ENCODE data around the gene DDX17.

The DDX17 gene

DNA sequence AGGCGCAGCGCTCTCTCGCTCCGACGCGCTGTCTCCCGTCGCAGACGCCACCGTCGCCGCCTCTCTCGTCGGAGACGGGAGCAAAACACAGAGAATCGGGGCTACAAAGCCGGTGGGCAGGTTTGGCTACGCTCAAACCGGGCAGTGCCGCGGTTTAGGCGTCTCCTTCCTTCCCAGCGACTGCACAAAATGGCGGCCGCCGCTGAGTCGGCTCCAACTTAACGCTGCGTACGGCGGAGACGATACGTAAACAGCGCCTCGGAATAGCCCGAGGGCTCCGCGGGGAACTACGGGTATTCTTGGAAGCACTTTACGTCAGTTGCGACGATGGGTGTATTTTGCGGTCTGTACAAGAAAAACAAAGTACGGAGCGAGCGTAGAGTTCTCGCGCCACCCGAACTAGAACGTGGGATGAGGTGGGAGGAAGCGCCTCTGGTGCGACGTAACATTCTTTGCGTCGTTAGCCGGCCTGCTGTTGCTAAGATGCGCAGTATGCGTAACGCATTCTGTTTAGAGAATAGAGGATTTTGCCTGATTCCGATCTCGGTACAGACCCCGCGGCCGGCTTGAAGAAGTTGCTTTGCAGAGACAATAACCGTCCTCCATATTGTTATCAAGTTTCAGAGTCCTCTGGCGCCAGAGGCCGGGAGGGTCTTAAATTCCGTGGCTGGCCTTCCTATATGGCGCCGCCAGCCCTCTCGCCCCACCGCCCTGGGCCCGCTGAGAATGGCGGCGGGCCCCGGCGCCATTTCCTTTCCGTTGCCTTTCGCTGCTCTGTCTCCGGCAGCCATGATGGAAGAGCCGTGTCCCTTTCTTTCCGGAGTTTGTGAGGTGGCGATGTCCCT, at the start of gene DDX17:
Gene DDX17, minus strand, starts transcription at position 194 of the 845 bp plus-strand sequence.
- peak; percentile 97 for DNase-seq

DNA sequence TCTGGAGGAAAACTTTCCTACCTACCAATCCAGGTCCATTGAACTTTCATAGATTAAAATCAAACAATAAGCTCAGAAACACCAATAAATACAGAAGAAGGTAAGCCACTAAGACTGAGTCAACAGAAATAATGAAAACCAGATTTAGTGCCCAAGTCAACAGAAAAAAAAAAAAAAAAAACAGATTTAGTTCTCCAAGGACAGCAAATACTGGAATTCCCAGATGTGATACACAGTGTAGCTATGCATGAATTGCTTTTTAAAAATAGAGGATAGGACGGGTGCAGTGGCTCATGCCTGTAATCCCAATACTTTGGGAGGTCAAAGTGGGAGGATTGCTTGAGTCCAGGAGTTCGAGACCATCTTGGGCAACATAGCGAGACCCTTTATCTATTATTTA, 48.2 kb upstream of the DDX17 start:
- no peak for DNase-seq

DNA sequence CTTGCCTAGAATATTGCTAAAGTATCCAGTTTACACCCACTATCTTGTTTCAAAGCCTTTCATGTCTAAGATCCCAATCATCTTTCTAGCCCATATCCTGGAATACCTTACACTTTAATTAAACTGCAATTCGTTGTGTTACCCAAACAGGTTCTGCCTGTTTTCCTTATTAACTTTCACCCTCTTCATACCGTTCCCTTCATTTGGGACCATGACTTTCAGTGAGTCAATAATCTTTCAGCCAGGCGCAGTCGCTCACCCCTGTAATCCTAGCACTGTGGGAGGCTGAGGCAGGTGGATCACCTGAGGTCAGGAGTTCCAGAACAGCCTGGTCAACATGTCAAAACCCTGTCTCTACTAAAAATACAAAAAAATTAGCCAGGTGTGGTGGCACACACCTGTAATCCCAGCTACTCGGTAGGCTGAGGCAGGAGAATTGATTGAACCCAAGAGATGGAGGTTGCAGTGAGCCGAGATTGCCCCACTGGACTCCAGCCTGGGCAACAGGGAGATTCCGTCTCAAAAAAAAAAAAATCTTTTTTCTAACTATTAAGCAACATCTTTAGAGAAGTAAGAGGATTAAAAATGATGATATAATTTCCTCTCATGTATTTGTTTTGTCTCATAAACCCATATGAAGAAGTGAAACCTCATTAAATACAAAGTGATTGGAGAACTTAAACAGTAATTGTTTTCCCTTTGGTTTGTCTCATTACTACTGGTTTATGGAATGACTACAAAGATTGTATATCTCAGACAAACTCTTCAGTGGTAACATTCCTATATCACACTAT, 43.2 kb upstream of the DDX17 start:
- DNase-seq: no peak

DNA sequence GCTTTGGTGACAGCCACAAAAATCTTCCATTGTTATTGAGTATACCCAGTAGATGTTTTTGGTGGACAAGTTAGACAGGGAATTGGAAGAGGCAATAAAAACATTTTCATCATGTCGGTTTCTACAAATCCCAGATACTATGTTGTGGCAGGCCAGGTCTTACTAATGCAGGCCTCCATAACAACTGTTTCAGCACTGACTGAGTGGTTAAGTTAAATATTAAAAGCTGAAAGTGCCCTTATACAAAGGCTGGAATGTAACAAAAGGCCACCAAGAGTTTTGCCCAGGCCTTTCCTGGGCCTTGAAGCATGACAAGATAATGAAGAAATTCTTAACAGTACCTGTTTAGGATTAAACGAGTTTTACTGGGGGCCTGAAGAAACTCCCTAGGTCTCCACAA, 34.6 kb upstream of the DDX17 start:
- DNase-seq: no peak

DNA sequence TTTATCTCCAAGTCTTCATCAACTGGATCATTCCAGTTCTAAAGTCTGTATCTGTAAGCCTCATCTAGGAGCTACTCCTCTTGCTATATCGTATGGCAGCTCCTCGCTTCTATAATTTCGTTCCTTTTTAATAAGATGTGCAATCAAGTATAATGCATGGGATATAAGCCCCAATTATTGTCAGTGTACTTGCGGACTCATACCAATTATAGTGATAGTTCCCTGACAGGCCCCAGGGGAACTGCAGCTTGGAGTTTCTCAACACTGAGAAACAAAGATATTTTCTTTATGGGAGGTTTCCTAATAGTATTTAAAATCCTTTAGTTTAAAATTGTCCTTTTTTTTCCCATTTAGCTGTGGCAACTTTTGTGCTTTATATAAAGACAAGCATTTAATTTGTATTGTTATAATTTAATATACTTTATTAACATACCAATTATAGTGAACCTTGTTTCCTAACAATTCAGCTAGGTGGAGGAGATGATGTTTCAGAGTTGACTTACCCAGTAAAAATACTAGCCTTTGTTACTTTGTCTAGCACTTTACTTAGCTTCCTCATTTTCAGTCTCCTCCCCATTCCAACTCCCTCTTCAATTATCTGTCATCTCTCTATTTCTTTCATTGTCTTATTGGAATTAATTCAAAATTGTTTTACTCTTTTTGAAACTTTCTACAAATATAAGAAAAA, 25.3 kb upstream of the DDX17 start:
- no peak for DNase-seq

DNA sequence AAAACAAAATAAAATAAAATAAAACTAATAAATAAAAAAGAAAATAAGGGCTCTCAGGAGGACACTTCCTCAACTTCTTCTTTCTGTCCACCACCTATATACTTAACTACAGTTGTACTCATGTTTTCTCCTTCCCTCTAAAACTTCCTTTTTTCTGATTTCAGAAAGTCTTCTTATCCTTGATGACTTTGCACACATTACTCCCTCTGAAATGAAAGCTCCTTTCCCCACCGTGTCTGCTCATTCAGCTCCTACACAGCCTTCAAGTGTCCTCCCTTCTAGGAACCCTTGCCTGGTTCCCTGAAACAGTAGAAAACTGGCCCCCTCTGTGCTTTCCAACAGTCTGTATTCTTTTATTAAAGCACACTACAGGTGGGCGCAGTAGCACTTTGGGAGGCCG, 18.3 kb upstream of the DDX17 start:
- DNase-seq: no peak

DNA sequence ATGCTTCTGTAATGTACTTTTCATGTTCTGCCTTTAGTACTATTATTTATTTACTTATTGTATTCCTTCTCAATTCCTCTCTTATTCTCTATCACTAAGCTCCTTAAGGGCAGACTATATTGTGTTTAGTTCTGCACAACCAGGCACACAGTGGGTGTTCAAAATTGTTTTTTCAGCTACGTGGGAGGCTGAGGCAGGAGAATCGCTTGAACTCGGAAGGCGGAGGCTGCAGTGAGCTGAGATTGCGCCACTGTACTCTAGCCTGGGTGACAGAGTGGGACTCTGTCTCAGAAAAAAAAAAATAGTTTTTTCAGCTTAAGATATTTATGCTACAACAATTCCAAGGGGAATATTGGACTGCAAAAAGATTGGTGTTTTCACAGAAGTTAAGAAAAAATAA, 17.4 kb upstream of the DDX17 start:
- DNase-seq: no peak

DNA sequence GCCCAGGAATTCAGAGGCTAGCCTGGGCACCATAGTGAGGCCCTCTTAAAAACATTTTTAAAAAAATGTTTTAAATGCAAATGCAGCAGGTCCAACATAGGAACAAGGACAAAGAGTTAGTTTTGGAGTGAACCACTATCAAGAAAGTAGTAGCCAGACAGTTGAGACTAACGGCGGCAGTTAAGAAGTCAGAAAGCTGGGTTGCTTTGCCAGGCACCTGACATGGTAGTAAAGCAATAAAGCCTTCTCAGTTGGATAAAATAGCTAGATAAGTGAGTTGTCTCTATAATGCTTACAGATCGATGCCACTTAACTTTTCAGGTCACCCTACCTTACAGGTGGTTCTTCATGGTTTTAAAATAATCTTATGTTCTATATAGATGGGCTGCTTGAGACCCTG, 16.9 kb upstream of the DDX17 start:
- DNase-seq: no peak

DNA sequence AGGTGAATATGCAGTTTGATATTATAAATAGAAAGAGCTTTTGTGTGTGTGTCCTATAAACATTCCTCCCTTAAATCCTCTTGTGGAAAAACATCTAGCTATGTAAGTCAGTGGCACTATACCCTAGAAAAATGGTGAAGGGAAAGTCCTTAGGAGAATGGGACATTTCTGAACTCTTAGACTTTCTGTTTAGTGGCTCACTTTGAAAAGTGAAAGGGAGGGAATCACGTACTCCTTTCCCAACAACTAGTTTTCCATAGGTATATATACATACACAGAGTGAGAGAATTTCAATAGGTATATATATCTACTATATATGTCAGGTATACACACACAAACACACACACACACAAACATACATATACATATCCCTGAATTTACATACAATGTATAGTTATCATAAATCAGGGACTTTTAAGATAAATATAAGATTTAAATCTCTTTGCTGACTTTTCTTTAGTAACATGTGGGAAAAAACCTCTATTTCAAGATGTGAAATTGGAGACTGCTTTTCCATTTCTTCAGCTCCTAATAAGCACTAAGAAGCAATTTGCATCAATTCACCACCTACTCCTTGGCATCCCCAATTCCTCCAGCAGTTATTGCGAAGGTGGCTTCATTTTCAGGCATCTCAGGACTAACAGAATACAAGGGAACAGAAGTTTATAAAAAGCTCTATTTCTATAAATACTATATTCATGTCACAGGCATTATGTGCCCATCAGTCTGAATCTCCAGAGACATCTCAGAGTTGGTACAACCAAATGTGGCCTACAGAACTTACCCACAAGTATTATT, 13.5 kb upstream of the DDX17 start:
- DNase-seq: no peak

DNA sequence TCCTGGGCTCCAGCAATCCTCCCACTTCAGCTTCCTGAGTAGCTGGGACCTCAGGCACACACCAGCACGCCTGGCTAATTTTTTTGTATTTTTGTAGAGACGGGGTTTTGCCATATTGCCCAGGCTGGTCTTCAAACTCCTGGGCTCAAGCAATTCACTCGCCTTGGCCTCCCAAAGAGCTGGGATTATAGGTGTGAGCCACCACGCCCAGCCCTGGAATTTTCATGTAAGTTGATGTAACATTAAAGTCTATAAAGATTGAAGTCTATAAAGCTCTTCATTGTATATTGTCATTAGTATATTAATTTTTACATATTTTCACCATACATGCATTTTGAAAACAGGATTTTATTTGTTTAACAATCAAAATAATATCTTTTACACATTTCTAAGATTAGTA, 12.5 kb upstream of the DDX17 start:
- no peak for DNase-seq

DNA sequence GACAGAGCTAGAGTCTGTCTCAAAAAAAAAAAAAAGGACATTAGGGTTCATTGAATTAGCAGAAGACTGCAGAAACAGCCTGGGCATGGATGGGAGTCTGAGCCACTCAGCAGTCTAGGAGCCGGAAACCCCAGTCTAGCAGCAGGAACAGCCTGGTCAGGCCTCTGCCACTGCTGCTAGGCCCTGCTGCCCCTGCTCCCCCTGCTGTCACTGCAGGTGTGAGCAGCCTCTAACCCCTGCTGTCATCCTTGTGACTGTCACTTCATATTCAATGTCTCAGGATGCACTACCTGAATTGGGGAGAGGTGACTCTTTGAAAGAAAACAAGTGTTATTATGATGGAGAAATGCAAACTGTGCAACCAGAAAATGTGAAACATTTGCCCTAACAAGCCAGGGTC, 7.0 kb upstream of the DDX17 start:
- DNase-seq: peak; percentile 69

DNA sequence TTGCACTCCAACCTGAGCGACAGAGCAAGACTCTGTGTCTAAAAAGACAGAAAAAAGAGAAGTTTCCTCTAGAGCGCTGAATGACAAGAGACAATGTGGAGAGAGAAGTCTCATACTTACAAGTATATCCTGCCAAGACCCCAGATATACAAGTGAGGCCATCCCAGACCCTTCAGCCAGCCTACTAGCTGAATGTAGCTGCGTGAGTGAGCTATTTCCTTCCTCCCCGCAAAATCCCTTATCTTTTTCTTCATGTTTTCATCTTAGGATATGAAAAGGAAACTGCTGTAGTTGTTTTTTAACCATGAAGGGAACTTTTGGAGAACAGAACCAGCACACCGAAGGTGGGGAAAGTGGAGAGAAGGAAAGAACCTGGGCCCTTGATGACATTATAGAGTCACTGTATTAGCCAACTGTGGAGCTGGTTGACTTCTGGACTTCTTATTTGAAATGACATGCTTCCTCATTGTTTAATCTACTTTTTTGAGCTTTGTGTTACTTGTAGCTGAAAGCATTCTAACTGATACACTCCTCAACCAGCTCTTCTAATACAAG, 4.4 kb upstream of the DDX17 start:
- DNase-seq: no peak

DNA sequence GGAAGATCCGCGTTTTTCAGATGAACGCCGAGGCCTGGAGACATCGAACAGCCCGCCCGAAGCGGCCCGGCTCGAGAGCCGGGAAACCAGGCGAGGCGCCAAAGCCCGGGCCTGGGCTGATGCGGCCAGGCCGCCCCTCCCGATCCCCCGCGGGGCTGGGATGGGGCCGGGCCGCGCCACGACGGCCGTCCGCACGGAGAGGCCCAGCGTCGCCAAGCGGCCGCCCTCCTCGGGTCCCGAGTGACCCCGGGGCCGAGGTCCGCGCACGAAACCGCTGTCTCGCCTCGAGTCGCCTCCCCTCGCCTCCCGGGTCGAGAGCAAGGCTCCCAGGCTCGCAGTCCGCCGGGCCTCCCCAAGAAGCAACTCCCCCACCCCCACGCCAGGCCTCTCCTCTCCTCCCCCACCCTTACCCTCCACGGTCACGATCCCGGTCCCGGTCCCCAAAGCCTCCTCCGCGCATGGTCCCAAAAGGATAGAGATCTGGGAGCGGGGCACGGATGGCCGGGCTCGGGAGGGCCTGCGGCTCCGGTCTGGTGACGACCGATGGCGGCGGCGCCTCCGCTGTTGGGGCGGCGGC, 482 bp downstream of the DDX17 start:
- peak; percentile 87 for DNase-seq

DNA sequence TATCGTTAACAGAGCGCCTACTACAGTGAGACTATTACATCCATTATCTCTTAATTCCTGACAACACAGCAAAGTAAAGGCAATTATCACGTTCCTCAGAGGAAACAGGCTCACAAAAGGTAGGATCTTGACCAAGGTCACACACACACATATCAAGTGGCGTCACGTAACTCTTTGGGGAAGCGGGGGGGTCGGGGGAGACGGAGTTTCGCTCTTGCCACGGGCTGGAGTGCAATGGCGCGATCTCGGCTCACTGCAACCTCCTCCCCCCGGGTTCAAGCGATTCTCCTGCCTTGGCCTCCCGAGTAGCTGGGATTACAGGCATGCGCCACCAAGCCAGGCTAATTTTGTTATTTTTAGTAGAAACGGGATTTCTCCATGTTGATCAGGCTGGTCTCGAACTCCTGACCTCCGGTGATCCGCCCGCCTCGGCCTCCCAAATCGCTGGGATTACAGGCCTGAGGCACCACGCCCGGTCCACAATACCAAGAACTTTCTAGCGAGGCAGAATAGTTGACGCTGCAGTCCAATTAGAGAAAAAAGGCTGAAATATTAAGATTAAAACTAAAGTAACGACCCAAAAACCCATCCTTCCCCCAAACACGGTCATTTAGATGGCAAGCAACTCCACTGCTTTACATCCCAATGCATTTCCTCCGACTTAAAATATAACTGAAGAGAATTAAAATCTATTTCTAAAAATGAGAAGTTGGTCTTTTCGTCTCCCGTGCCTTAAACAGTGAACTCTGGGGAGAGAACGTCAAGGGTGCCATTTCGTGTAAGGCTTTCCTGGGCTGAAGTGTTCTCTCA, 1.2 kb downstream of the DDX17 start:
- peak; percentile 84 for DNase-seq

DNA sequence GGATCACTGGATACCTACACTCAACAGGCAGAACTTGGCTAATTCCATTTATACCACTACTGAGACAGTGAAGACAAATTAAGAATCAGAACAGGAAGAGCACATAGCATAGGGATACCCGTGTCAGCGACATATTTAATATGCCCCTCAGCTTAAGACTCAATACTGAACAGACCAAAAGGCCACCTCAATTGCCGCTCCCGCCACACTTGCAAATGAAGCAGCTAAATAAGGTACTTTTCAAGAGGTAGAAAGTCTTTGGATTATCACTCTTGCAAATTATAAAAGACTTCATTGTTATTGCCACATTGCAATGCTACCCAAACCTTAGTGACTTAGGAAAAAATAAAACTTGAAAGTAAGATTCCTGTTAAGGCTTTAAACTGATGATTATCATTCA, 3.1 kb downstream of the DDX17 start:
- no peak for DNase-seq

DNA sequence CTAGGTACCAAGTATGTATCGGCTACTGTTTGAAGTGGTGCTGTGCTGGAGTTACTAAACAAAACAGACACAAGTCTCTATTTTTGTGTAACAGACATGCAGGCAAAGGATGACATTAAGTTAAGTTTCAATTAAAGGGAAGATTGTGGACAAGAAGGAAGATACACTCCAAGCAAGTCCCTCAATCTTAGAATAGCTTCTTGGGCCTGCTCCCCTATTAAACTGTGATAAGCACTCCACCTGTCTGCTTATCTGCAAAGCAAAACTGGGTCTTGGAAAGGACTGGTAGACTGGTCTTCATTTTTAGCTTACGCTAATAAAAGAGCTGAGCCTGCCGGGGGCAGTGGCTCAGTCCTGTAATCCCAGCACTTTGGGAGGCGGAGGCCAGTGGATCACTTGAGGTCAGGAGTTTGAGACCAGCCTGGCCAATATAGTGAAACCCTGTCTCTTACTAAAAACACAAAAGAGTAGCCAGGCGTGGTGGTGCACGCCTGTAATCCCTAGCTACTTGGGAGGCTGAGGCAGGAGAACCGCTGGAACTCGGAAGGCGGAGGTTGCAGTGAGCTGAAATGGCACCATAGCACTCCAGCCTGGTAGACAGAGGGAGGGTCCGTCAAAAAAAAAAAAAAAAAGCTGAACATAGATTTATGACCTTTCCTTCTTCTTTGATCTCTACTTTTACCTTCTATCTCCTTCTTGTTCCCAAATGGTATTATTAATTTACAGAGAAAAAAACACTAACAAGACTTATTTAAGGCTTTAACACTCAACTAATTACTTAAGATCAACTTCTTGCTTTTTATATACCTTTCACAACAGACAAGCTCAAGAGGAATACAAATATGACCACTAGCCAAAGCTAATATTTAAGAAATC, 4.1 kb downstream of the DDX17 start:
- no peak for DNase-seq

DNA sequence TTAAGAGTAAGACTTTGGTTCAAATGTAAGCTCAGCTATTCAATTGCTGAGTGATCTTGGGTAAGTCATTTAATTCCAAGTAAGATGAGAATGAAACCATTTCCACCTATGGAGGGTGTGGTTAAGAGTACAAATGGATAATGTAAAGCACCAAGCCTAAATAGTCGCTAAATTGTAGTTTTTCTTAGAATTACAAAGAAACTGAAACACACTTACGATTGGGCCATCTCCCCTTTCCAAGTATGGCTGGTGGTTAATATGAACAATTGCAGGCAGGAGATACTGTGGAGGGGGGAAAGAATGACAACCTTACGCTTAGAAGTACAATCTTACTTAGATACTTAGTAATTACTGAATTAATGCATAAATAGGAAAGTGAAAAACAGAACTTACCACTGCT, 8.2 kb downstream of the DDX17 start:
- DNase-seq: no peak

DNA sequence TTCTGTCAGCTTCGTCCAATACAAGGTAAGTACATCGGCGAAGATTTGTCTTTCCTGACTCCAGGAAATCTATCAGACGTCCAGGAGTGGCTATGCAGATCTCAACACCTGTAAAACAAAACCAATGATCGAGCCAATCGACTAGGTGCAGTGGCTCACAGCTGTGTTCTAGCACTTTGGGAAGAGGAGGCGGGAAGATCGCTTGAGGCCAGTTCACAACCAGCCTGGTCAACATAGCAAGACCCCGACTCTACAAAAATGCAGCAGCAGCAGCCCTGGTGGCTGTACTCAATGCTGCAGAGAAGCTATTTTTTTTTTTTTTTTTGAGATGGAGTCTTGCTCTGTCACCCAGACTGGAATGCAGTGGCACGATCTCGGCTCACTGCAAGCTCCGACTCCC, 11.2 kb downstream of the DDX17 start:
- no peak for DNase-seq

DNA sequence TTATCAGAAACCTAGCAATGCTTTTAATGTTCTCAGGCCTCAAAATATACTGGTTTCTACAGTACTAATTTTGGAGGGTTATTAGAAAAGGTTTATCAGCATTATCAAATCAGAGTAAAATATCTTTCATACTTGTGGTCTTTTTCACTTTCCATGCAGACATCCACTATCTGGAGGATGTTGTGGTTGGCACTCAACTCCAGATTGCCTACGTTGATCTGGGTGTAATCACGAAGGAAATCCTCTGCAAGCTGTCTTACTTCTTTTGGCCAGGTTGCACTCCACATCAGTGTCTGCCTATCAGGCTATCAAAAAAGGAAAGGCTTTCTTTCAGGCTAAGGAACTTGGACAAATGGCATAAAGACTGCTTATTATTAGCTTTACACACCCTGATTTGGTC, 11.6 kb downstream of the DDX17 start:
- no peak for DNase-seq

DNA sequence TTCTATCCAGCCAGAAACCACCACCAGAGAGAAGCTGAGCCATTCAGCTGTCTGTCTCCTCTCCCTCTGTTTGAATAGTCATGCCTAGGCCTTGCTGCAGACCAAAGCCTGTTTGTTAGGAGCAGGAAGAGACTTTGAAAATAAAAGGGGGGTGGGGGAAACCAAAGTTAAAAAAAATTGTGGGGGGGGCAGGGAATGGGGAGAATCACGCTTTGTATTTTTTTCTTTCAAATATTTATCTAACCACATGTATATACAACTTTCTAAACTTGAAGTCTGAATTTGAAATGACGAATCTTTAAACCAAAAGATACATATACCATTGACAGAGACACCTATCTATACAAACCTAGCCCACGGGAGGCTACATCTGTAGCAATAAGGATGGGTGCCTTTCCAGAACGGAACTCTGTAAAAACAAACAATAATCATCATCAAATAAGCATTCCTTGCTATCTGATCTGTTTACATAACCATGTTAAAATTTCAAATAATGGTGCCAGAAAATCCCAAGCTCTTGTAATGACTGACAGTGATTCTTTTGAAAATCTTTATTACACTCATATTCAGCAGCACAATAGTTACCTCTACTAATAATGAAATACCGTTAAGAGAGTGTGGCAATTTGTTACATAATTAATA, 14.3 kb downstream of the DDX17 start:
- DNase-seq: no peak
